DMS153 treated with DMSO at 0.1 percent for 48 hours (cell line): ENCODE data around the gene SLX4IP.
"Not testable (repeated sequence)": the region's sequence is repeated elsewhere in the genome, so short reads cannot be mapped to it uniquely, and the experiment has no call there.

ENCODE experiments used
- DNase-seq: peaks from one replicate; lab custom pipeline; 2025; ENCODE audit not compliant: unreplicated experiment; lab: John Stamatoyannopoulos, UW

SLX4IP gene

DNA sequence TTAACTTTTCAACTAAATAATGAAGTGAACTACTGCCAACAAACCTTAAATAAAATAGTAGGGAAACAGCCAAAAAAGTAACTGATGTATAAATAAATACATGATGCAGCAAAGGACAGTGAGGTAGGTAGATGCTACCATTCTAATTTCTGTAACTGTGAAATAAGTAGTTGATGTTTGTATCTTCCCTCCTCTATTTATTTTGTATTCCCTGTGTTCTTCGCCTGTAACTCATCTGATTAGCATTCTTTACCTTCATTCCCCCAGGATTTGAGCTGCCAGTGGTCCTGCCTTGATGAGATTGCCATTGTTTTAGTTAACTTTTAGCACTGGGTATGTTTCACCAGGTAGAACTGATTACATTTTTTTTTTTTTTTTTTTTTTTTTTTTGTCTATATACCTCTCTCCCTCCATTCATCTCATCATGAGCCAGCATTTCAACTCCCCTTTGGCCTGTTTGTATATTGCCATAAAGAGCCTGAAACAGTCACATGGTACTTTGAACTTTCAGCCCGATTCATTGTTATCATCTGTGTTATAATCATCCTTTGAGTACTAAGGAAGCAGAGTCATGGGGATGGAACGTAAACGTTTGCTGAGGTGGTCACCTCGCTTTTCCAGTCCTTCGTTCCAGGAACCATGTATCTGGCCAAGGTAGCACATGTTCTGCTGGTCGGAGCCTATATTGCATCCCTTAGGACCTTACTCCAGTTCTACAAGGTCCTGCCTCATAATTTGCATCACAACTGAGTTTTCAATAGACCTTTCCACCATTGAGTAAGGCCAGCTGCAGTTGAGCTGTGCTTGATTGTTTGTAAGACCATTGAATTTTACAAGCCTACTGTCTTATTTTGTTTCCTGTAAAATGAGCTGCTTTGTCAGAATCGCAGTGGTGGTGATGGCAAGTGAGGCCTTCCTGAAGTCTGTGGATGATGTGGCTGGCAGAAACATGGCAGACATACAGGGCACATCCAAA is 131.1 kb downstream of the SLX4IP start:
- peak; percentile 63 for DNase-seq

DNA sequence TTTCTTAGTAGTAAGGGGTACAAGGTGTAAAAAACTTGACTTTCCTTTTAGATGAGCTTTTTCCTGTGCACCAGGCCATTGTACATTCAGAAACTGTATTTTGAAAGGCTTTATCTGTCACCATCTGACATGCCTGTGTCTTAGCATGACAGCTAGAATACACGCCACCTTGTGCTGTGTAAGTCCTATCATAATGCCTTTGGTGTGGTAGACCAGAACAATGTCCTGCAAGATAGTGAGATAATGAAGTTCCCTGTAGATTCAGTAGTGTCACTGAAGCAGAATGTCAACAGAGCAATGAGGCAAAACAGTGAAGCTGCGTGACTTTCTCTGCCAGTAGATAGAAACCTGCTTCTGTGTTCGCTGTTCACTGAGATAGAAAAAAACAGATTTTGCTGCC is 132.9 kb downstream of the SLX4IP start:
- DNase-seq: no peak

DNA sequence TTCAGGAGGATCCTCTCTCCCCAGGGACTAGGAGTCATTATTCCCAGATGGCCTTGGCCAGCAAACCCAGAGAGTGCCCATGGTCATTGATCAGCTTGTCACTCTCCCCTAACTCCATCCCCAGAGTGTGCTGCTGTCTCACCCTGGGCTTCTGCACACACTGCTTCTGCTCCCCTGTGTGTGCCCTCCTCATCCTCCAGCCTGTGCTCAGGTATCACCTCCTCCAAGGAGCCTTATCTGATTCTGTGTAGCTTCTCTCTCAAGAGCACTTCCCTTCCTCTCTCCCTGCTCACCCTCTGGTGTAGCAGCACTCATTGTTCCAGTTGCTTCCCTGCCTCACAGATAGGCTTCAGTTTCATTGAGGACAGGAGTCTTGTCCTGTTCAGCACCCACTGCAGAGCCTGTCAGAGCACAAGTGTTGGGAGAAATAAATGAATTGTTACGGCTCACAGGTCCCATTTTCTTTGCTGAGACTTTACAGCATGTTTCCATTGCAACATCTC is 136.3 kb downstream of the SLX4IP start:
- DNase-seq: no peak

DNA sequence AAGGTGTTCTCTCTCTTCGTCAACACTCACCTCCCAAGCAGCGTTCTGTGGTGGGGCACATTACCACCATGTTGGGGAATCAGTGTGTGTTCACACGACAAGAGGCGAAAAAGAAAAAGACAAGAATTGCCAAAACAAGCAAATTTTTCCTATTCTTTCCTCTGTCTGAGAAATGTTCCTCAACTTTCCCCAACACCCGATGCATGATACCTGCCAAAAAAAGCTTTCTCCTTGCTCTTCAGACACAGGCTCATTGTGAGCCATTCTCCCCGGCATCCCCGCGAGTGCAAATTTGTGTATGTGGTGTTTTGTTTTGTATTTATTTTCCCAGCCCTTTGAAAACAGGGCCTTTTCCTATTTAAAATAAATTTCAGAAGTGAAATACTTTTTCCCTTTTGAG is 137.7 kb downstream of the SLX4IP start:
- DNase-seq: no peak

DNA sequence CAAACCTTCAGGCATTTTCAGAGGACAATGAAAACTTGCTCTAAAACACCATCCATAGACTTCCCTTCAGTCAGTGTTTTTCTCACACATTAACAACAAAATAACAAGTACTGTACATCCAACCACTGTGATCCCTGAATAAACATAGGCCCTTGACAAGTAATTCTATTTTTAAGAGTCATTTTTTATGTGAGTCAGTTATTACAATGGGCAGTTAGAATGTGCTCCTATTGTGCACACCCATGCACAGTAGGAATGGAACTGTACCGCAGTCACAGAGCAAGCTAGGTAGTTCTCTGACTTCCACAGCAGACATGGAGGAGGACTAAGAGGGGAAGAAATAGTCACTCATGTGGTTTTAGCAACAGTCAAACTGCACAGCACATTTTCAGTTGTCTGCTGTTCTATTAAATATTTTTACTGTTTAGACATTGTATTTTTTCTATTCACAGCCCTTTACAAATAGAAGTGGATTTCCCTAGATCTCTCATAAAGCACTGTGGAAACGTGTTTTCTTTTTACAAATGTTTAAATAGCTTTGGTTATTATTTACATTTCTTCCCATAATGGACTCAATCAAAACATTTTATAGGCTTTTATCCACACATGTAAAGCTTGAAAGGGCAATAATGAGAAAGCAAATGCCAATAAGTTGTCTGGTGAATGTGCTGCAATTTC is 138.3 kb downstream of the SLX4IP start:
- DNase-seq: peak; percentile 27

DNA sequence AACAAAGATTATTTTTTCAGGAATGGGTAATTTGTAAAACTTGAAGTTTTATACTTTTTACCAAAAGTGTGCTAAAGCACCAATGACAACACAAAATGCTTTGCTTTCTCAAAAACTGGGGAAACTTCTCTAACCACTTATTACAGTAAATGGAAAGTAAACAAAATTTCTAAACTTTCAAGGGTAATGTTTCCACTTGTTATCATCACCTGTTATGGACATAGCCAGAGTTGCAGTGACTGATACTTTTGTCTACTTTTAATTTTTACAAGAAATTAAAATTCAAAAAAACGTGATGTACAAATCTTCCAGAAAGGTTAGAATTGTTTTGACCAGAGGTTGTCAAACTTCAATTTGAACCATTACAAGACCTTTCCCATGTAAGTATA is 138.8 kb downstream of the SLX4IP start:
- no peak for DNase-seq

DNA sequence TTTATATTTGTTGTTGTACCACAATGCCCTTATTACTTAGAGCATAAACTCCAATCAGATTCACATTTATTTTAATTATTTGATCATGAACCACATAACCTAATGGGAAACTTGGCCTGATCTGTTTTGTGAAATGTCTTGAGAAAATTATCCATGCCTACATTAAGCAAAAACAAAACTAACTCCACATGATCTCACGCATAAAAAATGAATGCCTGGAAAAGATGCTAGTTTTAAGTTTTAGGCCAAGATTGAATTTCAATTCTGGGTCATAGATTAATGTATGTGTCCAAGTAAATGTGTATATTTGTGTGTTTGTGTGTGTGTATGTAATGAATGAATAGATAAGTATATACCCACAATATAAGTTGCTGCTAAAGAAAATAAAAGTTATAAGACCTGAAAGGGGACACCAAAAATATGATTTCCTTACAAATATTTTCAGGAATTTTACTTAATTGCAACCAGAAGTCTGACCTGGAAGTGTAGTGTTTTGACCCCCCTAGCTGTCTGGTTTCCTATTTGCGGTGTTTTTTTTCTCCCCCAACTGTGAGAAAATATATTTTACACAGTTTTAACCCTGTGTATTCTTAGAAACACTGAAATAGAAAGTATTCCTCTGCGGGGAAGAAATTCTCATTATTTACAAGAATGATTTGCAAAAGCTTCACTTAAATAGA is 141.4 kb downstream of the SLX4IP start:
- no peak for DNase-seq

DNA sequence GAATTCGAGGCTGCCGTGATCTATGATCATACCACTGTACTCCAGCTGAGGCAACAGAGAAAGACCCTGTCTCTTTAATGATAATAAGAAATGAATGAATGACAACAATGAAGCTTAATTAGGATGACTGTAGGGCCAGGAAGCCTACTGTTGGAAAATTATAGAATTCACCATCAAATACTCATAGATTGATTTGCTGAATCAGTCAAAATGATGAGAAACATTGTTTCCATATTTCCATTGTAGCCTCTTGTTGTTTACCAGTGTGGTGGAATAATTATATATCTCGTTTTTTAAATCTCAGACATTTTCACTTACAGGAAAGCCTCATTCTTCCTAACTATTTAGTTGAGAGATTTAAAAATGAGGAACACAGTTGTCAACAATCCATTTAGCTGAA is 142.5 kb downstream of the SLX4IP start:
- DNase-seq: no peak

DNA sequence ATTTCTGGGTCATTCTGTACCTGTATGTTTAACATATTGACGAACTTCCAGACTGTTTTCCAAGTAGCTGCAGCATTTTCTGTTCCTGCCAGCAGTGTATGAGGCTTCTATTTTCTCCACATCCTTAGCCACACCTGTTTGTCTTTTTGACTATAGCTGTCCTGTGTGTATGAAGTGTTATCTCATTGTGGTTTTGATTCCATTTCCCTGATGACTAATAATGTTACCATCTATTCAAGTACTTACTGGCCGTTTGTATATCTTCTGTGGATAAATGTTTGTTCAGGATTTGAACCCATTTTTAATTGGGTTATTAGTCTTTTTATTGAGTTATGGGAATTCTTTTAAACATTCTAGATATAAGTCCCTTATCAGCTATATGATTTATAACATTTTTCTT is 143.5 kb downstream of the SLX4IP start:
- DNase-seq: peak; percentile 53

DNA sequence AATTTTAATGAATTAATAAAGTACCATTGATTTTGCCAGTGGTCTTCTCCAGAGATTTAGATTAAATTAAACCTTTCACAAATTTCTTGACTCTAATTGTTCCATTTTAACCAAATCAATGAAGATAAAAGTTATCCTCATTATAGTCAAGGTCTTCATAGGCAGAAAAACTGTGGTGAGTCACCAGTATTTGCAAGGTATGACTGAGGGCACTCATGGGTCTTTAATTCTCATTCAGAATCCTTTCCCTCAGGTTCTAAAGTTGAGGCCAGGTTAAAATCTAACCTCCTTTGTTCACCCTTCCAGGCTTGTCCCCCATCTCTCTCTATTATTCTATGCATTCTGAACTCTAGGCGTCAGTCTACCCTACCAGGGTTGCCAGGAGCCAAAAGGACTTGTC is 144.8 kb downstream of the SLX4IP start:
- no peak for DNase-seq

DNA sequence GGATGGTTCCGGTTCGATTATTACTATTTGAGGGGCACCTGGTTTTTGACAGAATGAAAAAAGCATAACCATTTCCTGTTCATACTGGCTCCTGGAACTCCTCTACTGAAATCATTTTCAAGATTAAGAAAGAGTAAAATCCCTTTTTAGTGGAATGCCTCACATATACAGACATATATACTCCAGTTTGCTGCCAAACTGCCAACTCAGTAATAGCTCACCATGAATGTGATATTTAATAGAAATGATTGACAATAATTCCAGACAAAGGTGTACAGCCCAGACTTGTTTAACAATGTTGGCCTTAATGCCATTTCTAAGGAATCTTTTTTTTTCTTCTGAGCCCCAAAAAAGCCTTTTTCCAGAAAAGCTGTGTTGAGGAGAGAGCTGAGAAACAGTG is 145.6 kb downstream of the SLX4IP start:
- no peak for DNase-seq

DNA sequence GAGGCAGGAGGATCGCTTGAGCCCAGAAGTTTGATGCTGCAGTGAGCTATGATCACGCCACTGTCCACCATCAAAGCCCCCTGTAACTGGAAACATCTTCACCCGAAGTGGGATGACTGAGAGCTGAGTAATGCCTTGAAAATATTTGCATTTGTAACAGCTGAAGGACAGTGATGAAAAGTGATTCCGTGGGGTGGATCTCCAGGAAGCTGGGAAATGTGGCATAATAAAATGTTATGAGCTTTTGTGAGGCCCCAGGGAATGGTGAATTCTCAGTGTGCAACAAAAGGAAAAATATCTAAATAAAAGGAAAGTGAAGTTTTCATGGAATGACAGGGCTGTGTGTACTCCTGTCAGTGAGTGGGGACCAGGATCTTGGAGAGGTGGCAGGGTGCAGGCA is 146.7 kb downstream of the SLX4IP start:
- no peak for DNase-seq

DNA sequence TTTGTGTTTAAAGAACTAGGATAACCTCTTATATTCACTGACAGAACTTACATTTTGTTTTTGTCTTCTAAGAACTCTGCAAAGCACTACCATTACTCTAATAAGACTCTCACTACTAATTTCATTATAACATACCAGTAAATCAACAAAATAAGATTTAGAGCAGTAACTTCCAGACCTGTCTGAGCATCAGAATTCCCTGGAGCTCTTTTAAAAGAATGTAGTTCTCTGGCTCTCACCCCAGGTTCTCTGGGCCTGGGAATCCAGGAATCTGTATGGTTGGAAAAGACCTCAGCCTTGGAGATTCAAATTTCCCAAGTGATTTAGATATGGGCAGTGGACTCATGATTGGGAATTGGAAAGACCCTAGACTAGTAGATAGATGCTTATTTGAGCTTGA is 149.3 kb downstream of the SLX4IP start:
- DNase-seq: no peak

DNA sequence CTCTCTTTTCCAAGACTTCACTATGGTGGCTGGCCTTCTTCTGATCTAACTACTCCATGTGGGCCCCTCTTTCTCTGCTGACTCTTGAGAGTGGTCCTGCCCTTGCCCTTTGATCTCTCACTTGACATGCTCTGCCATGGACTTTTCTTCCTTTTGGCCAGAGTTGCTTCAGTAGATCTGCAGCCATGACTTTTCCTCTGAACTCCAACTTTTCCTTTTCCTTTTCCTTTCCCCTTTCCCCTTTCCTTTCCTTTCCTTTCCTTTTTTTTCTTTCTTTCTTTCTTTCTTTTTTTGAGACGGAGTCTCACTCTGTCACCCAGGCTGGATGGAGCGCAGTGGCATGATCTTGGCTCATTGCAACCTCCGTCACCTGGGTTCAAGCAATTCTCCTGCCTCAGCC is 150.2 kb downstream of the SLX4IP start:
- DNase-seq: no peak

DNA sequence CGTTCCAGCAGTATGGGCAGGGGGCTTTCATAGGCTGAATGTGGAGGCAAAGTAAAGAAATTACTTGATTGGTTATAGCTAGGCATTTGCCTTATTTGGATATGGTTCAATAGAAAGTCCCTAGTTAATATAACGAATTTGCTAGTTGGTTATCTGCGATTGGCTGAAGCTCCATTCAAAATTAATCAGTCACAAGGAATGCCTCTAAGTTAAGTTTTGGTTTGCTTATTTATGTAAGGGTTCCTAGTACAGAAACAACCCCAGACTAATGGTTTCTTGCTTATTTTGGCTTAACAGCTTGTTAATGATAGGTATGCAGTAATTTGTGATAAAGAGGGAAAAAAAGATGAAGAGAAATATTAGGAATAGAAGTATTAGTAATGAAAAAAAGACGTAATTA is 151.2 kb downstream of the SLX4IP start:
- no peak for DNase-seq

DNA sequence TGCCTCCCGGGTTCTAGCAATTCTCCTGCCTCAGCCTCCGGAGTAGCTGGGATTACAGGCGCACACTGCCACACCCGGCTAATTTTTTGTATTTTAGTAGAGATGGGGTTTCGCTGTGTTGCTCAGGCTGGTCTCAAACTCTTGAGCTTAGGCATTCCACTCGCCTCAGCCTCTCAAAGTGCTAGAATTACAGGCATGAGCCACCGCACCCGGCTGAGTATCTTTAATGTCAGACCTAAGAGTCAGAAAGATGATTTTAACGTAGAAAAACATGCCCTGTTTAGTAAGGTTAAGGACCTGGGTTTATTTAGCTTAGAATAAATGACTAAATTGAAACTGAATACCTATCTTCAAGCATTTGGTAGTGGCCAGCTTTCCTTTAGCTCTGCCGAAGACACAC is 155.3 kb downstream of the SLX4IP start:
- DNase-seq: not testable (repeated sequence)

DNA sequence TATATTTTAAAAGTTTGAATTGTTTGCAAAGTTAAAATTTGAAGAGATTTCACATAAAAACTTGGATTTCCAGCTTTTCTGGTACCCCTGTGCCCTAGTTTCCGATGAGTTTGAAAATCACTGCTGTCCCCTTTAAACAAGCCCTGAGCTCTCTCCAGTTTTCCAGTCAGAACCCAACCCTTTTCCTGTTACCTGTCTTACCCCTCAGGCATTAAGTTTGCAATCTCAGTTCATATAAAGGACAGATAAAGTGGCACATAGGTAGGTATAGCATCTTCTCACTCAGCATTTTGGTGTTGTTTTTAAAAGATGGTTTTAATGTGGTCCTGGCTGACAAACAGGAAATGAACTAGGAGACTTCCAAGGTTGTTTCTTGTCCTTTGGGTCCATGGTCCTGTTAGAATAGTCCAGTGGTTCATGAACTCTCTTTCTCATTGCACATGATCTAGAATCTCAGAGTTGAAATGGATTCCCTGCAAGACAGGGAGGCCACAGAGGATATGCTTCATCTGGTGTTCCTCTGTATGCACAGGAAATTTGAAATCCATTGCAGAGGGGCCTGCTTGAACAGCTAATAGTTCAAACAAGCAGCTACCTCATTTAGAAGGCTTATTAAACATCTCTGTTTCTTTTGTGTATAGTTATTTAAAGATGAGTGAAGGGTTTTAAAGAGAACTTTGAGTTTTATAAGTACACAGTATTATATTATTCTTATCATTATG is 156.0 kb downstream of the SLX4IP start:
- DNase-seq: no peak

DNA sequence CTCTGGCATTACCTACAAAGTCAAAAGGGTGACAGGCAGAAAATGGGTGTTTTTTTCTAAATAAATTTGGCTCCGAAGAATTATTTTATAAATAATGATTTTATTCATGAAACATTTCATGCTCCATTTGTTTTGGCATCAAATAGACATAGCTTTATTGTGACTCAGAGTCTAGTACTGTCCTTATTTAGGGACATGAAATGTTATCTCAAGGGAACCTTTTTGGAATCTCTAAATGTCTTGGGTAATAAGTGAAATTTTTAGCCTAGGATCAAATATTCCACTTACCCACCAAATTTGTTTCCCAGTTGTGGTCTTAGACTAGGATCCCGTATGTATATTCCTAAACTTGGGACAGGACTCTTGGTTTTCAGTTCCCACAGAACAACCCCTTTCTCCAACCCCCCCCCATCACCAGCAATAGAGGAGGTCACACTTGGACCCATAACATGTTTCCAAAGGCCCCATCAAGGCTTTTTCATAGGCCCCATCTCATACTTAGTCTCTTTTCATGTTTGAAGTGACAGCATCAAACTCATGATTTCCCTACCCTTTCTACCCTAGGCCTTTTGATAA is 156.9 kb downstream of the SLX4IP start:
- no peak for DNase-seq

DNA sequence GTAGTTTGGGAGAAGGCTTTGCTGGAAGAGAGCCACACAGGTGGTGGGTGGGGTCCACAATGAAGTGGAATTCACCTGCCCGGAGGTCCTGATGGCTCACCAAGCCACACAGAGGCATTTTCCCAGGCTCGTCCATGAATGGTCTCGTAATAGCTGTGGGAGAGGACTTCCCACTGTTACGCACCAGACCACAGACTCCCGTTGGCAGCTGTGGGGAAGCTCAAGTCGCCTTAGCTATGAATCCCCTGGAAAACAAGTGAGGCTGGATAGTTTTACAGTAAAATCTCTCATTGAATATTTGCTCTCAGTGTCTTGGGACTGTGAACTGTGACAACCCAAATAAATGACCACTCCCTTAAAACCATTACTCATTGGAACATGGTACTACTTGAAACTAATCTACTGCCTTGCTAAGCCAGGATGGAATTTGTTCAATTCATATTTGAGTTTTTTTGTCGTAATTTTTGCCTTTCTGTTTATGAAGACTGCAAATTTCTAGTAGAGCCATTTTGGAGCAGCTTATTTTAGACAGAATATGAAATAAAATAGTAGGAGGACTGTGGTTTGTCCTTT is 159.3 kb downstream of the SLX4IP start:
- no peak for DNase-seq

DNA sequence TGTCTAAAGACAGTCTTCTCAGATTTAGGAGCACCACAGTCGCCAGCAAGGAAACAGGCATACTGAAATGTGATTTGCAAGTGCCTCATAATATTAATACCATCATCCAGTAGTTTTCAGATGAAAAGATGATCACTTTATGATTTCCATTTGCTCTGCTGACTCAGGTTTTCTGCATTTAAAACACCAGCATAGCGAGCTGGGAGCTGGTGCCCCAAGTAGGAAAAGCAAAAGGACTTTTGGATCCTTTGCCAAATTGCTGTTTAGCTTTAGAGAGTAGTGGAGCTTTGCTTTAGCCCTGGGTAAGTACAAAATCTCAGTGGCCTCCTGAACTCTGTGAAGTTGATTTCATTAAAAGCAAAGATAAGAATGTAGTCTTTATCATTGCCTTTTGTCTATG is 160.2 kb downstream of the SLX4IP start:
- DNase-seq: no peak
